NCI-H128 (cell line): Measurements from ENCODE around the gene NIPSNAP2.
"Not testable (repeated sequence)": the region's sequence is repeated elsewhere in the genome, so short reads cannot be mapped to it uniquely, and the experiment has no call there.

Source experiments
- DNase-seq: peaks from one replicate; lab custom pipeline; 2025; ENCODE audit not compliant: unreplicated experiment; lab: John Stamatoyannopoulos, UW

The NIPSNAP2 gene

DNA sequence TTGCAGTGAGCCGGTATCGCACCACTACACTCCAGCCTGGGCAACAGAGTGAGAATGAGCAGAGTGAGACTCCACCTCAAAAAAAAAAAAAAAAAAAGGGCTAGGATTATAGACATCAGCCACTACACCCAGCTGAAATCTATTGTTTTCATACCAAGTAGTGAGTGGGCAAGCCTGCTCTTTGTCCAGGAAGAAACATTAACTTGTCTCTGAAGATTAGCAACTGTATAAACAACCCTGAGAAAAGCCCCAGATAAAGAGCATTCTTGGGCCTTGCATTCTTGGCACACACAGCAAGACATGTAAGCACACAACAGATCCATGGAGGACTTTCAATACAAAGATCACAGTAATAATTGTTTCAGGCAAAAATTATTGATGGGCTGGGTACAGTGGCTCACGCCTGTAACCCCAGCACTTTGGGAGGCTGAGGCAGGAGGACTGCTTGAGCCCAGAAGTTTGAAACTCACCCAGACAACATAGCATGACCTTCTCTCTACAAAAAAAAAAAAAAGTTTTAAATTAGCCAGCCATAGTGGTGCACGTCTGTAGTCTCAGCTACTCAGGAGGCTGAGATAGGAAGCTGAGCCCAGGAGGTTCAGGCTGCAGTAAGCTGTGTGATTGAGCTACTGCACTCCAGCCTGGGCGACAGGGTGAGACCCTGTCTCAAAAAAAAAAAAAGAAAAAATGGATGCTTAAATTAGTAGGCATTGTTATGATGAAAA lies 82.5 kb downstream of the NIPSNAP2 start:
- no peak for DNase-seq

DNA sequence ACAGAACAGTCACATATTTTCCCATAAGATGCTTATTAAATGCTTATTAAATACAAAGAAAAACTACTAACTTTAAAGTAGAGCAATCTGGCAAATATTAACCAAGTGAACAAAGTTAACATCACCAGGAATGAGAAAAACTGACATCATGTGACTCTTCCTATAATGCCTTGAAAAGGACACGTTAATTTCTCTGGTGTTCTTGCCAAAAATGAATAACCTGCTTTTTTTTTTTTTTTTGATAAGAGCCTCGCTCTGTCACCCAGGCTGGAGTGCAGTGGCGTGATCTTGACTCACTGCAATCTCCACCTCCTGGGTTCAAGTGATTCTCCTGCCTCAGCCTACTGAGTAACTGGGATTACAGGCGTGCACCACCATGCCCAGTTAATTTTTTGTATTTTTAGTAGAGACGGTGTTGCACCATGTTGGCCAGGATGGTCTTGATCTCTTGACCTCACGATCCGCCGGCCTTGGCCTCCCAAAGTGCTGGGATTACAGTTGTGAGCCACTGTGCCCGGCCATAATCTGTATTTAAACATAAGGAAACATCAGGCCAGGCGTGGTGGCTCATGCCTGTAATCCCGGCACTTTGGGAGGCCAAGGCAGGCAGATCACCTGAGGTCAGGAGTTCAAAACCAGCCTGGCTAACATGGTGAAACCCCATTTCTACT lies 83.2 kb downstream of the NIPSNAP2 start:
- DNase-seq = not testable (repeated sequence)

DNA sequence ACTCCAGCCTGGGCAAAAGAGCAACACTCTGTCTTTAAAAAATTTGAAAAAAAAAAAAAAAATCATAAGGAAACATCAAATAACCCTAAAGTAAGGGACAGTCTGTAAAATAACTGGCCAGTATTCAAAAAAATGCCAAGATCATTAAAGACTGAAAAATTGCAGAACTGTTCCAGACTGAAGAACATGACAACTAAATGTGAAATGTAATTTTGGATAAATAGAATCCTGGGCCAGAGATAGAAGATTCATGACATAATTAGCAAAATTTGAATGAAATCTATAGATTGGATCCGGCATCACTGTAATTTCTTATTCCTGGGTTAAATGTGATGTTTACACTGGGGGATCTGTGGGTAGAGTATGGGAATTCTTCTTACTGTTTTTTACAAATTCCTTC lies 83.9 kb downstream of the NIPSNAP2 start:
- no peak for DNase-seq

DNA sequence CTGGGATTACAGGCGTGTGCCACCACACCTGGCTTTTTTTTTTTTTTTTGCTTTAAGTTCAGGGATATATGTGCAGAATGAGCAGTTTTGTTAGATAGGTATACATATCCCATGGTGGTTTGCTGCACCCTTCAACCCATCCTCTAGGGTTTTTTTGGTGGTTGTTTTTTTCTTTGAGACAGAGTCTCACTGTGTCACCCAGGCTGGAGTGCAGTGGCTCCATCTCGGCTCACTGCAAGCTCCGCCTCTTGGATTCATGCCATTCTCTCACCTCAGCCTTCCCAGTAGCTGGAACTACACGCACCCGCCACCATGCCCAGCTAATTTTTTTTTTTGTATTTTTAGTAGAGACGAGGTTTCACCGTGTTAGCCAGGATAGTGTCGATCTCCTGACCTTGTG lies 84.4 kb downstream of the NIPSNAP2 start:
- not testable (repeated sequence) for DNase-seq
